ENCODE data around the gene SRGAP1. TPM values are rescaled to one million over a fixed set of nuclear protein-coding genes. Genes with fewer than 3 reads are reported as not detected.
"Not testable (repeated sequence)": the region's sequence is repeated elsewhere in the genome, so short reads cannot be mapped to it uniquely, and the experiment has no call there.

SRGAP1 gene
- total and polyA plus RNA-seq, 9 donors, result 2.8 to 17.9 (median 8.6) TPM

DNA sequence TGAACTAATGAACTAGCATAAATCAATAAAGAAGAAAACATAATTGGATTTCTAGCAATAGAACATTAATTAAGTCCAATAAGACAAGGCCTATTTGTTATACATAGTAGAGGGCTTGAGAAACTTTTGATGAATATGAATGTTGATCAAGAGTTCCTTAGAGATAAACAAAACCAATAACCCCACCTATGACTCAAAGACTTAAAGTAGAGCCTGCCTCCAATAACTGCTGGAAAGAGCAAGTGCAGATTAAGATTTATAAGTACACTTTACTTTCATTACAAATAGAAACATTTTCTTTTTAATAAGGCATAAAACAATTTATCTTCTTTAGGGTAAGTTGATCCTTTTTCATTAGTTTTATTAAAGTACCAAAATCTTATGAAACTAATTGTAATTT lies 185.7 kb downstream of the SRGAP1 start:
- peaks cover 0 to 3% of the 10 kb centered on the region in 2 donors for H3K9me3 ChIP-seq
- intact Hi-C loops (cut with DNase I), result no loop called here
- DNase-seq, result no peak
- H3K4me3 ChIP-seq, result no peak overlapping the region
- H3K4me1 ChIP-seq (ENCODE audit: insufficient read depth), result peaks cover 2% of the 10 kb centered on the region
- H3K36me3 ChIP-seq, result no peaks in the 10 kb centered on the region
- H3K27me3 ChIP-seq, result no peaks in the 10 kb centered on the region
- H3K27ac ChIP-seq, result no peak overlapping the region
- TF ChIP-seq POLR2A (IDR thresholded peaks at IDR 0.05) (no peak), EP300 (IDR thresholded peaks at IDR 0.05) (no peak)
- TF ChIP-seq, protein P1, sequence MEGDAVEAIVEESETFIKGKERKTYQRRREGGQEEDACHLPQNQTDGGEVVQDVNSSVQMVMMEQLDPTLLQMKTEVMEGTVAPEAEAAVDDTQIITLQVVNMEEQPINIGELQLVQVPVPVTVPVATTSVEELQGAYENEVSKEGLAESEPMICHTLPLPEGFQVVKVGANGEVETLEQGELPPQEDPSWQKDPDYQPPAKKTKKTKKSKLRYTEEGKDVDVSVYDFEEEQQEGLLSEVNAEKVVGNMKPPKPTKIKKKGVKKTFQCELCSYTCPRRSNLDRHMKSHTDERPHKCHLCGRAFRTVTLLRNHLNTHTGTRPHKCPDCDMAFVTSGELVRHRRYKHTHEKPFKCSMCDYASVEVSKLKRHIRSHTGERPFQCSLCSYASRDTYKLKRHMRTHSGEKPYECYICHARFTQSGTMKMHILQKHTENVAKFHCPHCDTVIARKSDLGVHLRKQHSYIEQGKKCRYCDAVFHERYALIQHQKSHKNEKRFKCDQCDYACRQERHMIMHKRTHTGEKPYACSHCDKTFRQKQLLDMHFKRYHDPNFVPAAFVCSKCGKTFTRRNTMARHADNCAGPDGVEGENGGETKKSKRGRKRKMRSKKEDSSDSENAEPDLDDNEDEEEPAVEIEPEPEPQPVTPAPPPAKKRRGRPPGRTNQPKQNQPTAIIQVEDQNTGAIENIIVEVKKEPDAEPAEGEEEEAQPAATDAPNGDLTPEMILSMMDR (IDR thresholded peaks at IDR 0.05), result no peak

DNA sequence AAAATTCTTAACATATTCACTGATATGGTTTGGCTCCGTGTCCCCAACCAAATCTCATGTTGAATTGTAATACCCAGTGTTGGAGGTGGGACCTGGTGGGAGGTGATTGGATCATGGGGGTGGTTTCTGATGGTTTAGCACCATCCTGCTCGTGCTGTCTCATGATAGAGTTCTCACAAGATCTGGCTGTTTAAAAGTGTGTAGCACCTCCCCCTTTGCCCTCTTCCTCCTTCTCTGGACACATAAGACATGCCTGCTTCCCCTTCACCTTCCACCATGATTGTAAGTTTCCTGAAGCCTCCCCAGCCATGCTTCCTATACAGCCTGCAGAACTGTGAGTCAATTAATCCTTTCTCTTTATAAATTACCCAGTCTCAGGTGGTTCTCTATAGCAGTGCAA lies 189.6 kb downstream of the SRGAP1 start:
- H3K36me3 ChIP-seq; H3K27me3 ChIP-seq; H3K27ac ChIP-seq; H3K9me3 ChIP-seq; H3K4me3 ChIP-seq; H3K4me1 ChIP-seq (ENCODE audit: insufficient read depth); intact Hi-C loops (cut with DNase I); DNase-seq: not testable (repeated sequence)
- 97 to 98% (median 98%) methylated on average over 2 of the region's 2 CpGs for WGBS, 3 donors

DNA sequence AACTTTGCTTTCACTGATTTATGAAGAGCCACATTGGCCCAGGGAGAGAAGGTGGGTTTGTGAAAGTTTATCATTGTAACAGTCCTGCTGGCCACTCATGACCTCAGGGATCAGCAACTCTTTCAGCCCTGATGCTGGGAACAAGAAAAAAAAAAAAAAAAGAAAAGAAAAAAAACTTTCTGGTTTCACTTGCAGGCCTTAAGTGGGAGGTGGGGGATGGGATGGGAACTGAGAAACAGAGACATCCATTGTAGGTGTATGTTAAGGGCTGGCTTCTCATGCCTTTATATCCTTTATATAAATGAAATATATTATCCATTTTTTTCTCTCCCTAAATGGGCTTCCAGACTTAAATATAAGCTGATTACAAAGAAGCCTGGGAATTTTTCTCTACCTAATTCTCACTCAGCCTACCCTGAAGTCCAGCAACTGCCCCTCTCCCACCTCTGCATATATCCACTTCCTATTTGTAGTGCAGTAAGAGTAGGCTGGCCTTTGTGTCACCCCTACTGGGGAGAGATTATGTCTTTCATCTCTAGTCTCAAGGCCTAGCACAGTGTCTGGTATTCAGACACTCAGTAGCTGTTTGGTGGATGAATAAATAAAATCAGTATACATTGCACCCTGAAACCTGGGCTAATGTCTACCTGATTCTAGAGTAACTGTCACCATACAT lies 190.5 kb downstream of the SRGAP1 start:
- DNase-seq, result no peak
- Histone ChIP-seq H3K4me3 (no peak overlapping the region), H3K9me3 (peaks cover 0 to 3% of the 10 kb centered on the region in 2 donors), H3K27ac (no peak overlapping the region), H3K27me3 (no peaks in the 10 kb centered on the region), H3K36me3 (no peaks in the 10 kb centered on the region), H3K4me1 (ENCODE audit: insufficient read depth) (peaks cover 1% of the 10 kb centered on the region)
- TF ChIP-seq EP300 (IDR thresholded peaks at IDR 0.05) (no peak), POLR2A (IDR thresholded peaks at IDR 0.05) (no peak)
- TF ChIP-seq, protein P1 (IDR thresholded peaks at IDR 0.05), result no peak
- intact Hi-C loops (cut with DNase I), result no loop called here

DNA sequence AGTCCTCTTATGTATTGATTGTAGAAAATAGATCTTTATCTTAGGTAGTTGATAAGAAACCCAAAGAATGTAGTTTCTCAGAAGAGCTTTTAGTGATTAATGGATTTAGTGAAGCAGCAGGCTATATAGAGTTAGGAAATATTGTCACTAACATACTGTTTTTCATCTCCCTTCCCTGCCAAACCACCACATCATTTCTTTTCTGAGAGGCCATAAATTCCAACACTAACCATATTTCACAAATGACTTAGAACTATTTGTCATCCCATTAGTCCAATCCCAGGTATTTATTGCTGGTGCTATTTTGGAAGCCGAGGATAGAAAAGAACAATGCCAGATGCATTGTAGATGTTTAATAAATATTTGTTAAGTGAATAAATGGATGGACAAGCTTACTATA lies 191.9 kb downstream of the SRGAP1 start:
- Histone ChIP-seq H3K4me3 (no peak overlapping the region), H3K27ac (no peak overlapping the region), H3K36me3 (no peaks in the 10 kb centered on the region), H3K9me3 (peaks cover 0 to 3% of the 10 kb centered on the region in 2 donors), H3K27me3 (no peaks in the 10 kb centered on the region), H3K4me1 (ENCODE audit: insufficient read depth) (peaks cover 1% of the 10 kb centered on the region)
- 34 to 90% (median 86%) methylated on average over 1 of the region's 1 CpG for WGBS, 3 donors
- no peak for DNase-seq
- intact Hi-C loops (cut with DNase I), result no loop called here
- TF ChIP-seq, protein P1 (IDR thresholded peaks at IDR 0.05), result no peak

DNA sequence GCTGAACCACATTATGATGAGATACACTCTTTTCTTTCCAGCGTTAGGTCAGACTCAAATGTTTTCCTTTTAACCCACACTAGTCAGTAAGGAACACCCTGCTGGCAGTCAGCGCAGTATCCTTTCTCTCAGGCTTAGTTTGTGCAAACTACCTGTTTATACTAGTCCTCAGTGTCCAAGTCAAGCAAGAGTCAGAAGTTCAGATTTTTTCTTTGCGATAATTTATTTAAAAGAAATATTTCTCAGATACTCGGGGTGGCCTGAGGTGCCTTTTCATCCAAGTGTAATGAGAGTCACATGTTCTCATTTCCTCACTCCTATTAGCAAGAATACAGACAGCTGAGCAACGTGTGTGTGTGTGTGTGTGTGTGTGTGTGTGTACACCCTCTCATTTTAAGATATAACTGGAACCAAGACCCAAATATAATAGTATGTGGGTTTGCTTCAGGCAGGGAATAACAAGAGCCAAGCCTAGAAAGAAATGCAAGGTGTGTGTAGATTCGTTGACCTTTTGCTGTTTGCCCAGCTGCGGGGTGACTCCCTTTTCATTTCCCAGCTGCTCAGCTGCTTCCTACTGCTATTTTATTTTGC lies 194.9 kb downstream of the SRGAP1 start:
- WGBS, 3 donors, result 7 to 19% (median 11%) methylated on average over 7 of the region's 7 CpGs
- DNase-seq, result no peak
- Histone ChIP-seq H3K36me3 (no peaks in the 10 kb centered on the region), H3K4me1 (ENCODE audit: insufficient read depth) (peaks cover 1% of the 10 kb centered on the region), H3K27me3 (no peaks in the 10 kb centered on the region), H3K27ac (no peak overlapping the region), H3K4me3 (no peak overlapping the region), H3K9me3 (no peaks in the 10 kb centered on the region)
- no peak for TF ChIP-seq EP300 (IDR thresholded peaks at IDR 0.05)
- TF ChIP-seq, protein P1 (IDR thresholded peaks at IDR 0.05), result no peak
- no peak for TF ChIP-seq POLR2A (IDR thresholded peaks at IDR 0.05)
- intact Hi-C loops (cut with DNase I), result no loop called here
